HepG2 (cell line): ENCODE data around the gene SIRT7. TPM values are rescaled to one million over a fixed set of nuclear protein-coding genes. Genes with fewer than 3 reads are reported as not detected.
A peak's percentile ranks its signal among the peaks of the same experiment; 100 is the strongest.

Source experiments
- BORCS8-MEF2B ChIP-seq: sonication (generic); formaldehyde crosslinking; IDR thresholded peaks from 2 replicates; pipeline ENCODE4 v1.8.0; 2022; ENCODE audit warnings: mild to moderate bottlenecking, missing genetic modification reagents
- CREM ChIP-seq, 2 experiments: sonication (generic) in 1 of 2; formaldehyde crosslinking in 1 of 2; IDR thresholded peaks; 2 replicates each; pipeline versions ENCODE4 v1.4.0 to v1.6.1; 2016 to 2020; ENCODE audit warnings: antibody characterized with exemption in 1 of 2, mild to moderate bottlenecking in 1 of 2, missing genetic modification reagents in 1 of 2
- FOXP1 ChIP-seq, 2 experiments: fragments of 450-650 bp in 1 of 2; IDR thresholded peaks; 2 replicates each; pipeline ENCODE4 v1.6.1; 2017 to 2018; ENCODE audit warnings: antibody characterized with exemption in 1 of 2
- GABPA ChIP-seq, 2 experiments: IDR thresholded peaks; 2 replicates each; pipeline ENCODE4 v1.6.1; 2011 to 2016; ENCODE audit warnings: low read depth in 2 of 2, low read length in 1 of 2, missing biosample characterization in 1 of 2, missing genetic modification characterization in 1 of 2
- GTF2F1 ChIP-seq: fragments of 150-350 bp; IDR thresholded peaks from 2 replicates; pipeline ENCODE4 v1.6.1; 2014; ENCODE audit warnings: low read length
- HOXA5 ChIP-seq: sonication (generic); formaldehyde crosslinking; IDR thresholded peaks from 2 replicates; pipeline ENCODE4 v1.4.0; 2020; ENCODE audit warnings: missing genetic modification reagents
- LCORL ChIP-seq, 2 experiments: fragments of 450-650 bp in 1 of 2; sonication (generic) in 1 of 2; formaldehyde crosslinking in 1 of 2; IDR thresholded peaks; 2 replicates each; pipeline versions ENCODE4 v1.5.0 to v1.6.1; 2017 to 2020; ENCODE audit warnings: antibody characterized with exemption in 1 of 2, missing genetic modification reagents in 1 of 2
- MIER3 ChIP-seq: IDR thresholded peaks from 2 replicates; pipeline ENCODE4 v1.6.1; 2016; ENCODE audit warnings: missing compliant biosample characterization, borderline replicate concordance
- MTF2 ChIP-seq: sonication (generic); formaldehyde crosslinking; IDR thresholded peaks from 2 replicates; pipeline ENCODE4 v1.5.0; 2020; ENCODE audit warnings: missing genetic modification reagents, borderline replicate concordance
- NFE2L2 ChIP-seq: fragments of 150-350 bp; IDR thresholded peaks from 2 replicates; pipeline ENCODE4 v1.6.1; 2014; ENCODE audit warnings: low read length
- NFIC ChIP-seq: IDR thresholded peaks from 2 replicates; pipeline ENCODE4 v1.6.1; 2012; ENCODE audit warnings: mild to moderate bottlenecking, low read length, inconsistent platforms
- PAX8 ChIP-seq: sonication (generic); formaldehyde crosslinking; IDR thresholded peaks from 2 replicates; pipeline ENCODE4 v1.8.0; 2022; ENCODE audit warnings: mild to moderate bottlenecking, missing genetic modification reagents, borderline replicate concordance
- PHF21A ChIP-seq: sonication (generic); formaldehyde crosslinking; IDR thresholded peaks from 2 replicates; pipeline ENCODE4 v1.5.0; 2020; ENCODE audit warnings: mild to moderate bottlenecking, missing genetic modification reagents
- PRPF4 ChIP-seq: fragments of 200-400 bp; formaldehyde crosslinking; IDR thresholded peaks from 2 replicates; pipeline ENCODE4 v1.6.1; 2016; ENCODE audit warnings: low read length, low read depth; ENCODE audit not compliant: poor library complexity, severe bottlenecking
- SIX4 ChIP-seq: sonication (generic); formaldehyde crosslinking; IDR thresholded peaks from 2 replicates; pipeline ENCODE4 v1.4.0; 2020; ENCODE audit warnings: missing genetic modification reagents
- ZNF121 ChIP-seq: sonication (generic); formaldehyde crosslinking; IDR thresholded peaks from 2 replicates; pipeline ENCODE4 v1.5.0; 2020; ENCODE audit warnings: mild to moderate bottlenecking, missing genetic modification reagents
- ZNF546 ChIP-seq: sonication (generic); formaldehyde crosslinking; conservative IDR thresholded peaks from 2 replicates; pipeline ENCODE4 v1.8.1; 2023; ENCODE audit warnings: mild to moderate bottlenecking, missing genetic modification reagents
- ZNF589 ChIP-seq: sonication (generic); formaldehyde crosslinking; conservative IDR thresholded peaks from 2 replicates; pipeline ENCODE4 v1.8.0; 2022; ENCODE audit warnings: mild to moderate bottlenecking, moderate library complexity, missing genetic modification reagents
- ZNF619 ChIP-seq: sonication (generic); formaldehyde crosslinking; IDR thresholded peaks from 2 replicates; pipeline ENCODE4 v1.4.0; 2020; ENCODE audit warnings: mild to moderate bottlenecking, missing genetic modification reagents
- polyA plus RNA-seq, 8 experiments: library from polyadenylated mRNA; depleted of rRNA in 3 of 8; stranded (reverse) in 7 of 8; unstranded in 1 of 8; fragments of >200 nt; fragmentation: Illumina TruSeq in 4 of 8; extraction: Trizol in 4 of 8; gene quantifications; 2 replicates each; pipeline versions ENCODE4 v1.2.1 to v1.2.3, GENCODE V29; 2011 to 2016; ENCODE audit warnings: low read depth in 4 of 8, missing spikeins in 1 of 8, mixed read lengths in 1 of 8; ENCODE audit not compliant: insufficient read depth in 1 of 8
- total RNA-seq, 5 experiments: library from RNA; depleted of rRNA; stranded (reverse); fragments of >200 nt; fragmentation: Illumina TruSeq; extraction: Trizol; gene quantifications; 2 replicates each; pipeline ENCODE4 v1.2.3, GENCODE V29; 2016; ENCODE audit warnings: low read depth in 1 of 5
- TF ChIP-seq, protein P1 (sequence below), 2 experiments: sonication (generic) in 1 of 2; formaldehyde crosslinking in 1 of 2; IDR thresholded peaks; 2 replicates each; pipeline versions ENCODE4 v1.4.0 to v1.6.1; 2018 to 2020; ENCODE audit warnings: missing genetic modification reagents in 2 of 2, borderline replicate concordance in 1 of 2, low read depth in 1 of 2, mild to moderate bottlenecking in 1 of 2, missing biosample characterization in 1 of 2
- TF ChIP-seq, protein P2 (sequence below): sonication (generic); formaldehyde crosslinking; IDR thresholded peaks from 2 replicates; pipeline ENCODE4 v1.5.0; 2020; ENCODE audit warnings: missing genetic modification reagents
- TF ChIP-seq, protein P3 (sequence below): sonication (generic); formaldehyde crosslinking; IDR thresholded peaks from 2 replicates; pipeline ENCODE4 v1.4.0; 2020; ENCODE audit warnings: missing genetic modification reagents
- TF ChIP-seq, protein P4 (sequence below): sonication (generic); formaldehyde crosslinking; IDR thresholded peaks from 2 replicates; pipeline ENCODE4 v1.4.0; 2020; ENCODE audit warnings: missing genetic modification reagents

Gene SIRT7
- total and polyA plus RNA-seq, 2 of the 13 experiments (the other 11 are each of a cell fraction or from before 2014, with no cell fraction given): 8.3 to 24.8 TPM

DNA sequence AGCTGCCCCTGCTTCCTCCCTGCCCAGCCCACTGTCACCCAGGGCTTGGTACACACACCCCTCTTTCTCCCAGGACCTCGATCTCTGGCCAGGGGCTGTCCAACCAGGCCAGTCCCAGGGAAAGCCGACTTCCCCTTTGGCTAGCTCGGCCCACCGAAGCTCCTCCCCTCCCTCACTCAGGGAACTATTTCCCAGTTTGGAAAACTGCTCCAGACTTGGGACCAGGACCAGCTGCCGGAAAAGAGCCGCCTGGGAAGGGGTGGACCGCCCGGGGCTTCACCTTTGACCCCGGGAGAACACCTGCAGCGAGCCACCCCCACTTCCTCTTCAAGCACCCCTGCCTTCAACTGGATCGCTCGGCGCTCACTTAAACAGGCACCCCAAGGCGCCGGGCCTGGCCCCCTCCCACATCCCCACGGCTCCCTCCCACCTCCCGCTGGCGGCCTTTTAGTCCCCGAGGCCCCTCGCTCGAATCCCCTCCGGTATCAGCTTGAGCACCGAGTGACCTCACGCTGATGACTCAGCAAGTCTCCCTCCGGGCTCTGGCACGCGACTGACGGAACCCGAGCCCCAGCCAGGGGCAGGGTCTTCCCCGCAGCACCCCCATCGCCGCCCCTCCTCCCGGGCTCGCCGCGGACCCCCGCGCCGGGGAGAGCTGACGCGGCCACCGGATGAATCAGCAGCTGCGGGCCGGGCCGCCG, 8.6 kb upstream of the SIRT7 start (continued):
- TF ChIP-seq, protein P1, sequence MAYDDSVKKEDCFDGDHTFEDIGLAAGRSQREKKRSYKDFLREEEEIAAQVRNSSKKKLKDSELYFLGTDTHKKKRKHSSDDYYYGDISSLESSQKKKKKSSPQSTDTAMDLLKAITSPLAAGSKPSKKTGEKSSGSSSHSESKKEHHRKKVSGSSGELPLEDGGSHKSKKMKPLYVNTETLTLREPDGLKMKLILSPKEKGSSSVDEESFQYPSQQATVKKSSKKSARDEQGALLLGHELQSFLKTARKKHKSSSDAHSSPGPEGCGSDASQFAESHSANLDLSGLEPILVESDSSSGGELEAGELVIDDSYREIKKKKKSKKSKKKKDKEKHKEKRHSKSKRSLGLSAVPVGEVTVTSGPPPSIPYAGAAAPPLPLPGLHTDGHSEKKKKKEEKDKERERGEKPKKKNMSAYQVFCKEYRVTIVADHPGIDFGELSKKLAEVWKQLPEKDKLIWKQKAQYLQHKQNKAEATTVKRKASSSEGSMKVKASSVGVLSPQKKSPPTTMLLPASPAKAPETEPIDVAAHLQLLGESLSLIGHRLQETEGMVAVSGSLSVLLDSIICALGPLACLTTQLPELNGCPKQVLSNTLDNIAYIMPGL (CRISPR knock-in tag; IDR thresholded peaks at IDR 0.05; ENCODE audit: borderline replicate concordance in 1 of 2, low read depth in 1 of 2): peak in 1 of 2 experiments; percentile 67; a peak in 1 of 4 replicates
- TF ChIP-seq, protein P2, sequence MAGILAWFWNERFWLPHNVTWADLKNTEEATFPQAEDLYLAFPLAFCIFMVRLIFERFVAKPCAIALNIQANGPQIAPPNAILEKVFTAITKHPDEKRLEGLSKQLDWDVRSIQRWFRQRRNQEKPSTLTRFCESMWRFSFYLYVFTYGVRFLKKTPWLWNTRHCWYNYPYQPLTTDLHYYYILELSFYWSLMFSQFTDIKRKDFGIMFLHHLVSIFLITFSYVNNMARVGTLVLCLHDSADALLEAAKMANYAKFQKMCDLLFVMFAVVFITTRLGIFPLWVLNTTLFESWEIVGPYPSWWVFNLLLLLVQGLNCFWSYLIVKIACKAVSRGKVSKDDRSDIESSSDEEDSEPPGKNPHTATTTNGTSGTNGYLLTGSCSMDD: no peak
- TF ChIP-seq BORCS8-MEF2B (CRISPR knock-in tag) (no peak; the same call in 1 of the 2 replicates), PRPF4 (no peak), NFIC (no peak), ZNF619 (CRISPR knock-in tag) (0 out of 2 replicates have a peak, but pooled peaks have one; percentile 93), ZNF589 (CRISPR knock-in tag) (0 out of 2 replicates have a peak, but pooled peaks have one; percentile 22), NFE2L2 (peak; percentile 90), MTF2 (CRISPR knock-in tag) (no peak), CREM (IDR thresholded peaks at IDR 0.05) (peak; percentile 54; the same call in 1 of the 2 replicates), CREM (CRISPR knock-in tag; IDR thresholded peaks at IDR 0.05) (no peak), MIER3 (CRISPR knock-in tag) (no peak), PHF21A (peak; percentile 94), GABPA (IDR thresholded peaks at IDR 0.05; ENCODE audit: low read depth, low read length) (no peak), GABPA (CRISPR knock-in tag; IDR thresholded peaks at IDR 0.05; ENCODE audit: low read depth) (peak; percentile 75), GTF2F1 (no peak), HOXA5 (peak; percentile 72; the same call in 1 of the 2 replicates), LCORL (IDR thresholded peaks at IDR 0.05) (no peak), LCORL (CRISPR knock-in tag; IDR thresholded peaks at IDR 0.05) (peak; percentile 96), PAX8 (CRISPR knock-in tag) (no peak), ZNF121 (CRISPR knock-in tag) (peak; percentile 81), SIX4 (no peak), ZNF546 (CRISPR knock-in tag) (peak; percentile 50; the same call in 1 of the 2 replicates), FOXP1 (IDR thresholded peaks at IDR 0.05) (no peak), FOXP1 (CRISPR knock-in tag; IDR thresholded peaks at IDR 0.05) (no peak)
- TF ChIP-seq, protein P3, sequence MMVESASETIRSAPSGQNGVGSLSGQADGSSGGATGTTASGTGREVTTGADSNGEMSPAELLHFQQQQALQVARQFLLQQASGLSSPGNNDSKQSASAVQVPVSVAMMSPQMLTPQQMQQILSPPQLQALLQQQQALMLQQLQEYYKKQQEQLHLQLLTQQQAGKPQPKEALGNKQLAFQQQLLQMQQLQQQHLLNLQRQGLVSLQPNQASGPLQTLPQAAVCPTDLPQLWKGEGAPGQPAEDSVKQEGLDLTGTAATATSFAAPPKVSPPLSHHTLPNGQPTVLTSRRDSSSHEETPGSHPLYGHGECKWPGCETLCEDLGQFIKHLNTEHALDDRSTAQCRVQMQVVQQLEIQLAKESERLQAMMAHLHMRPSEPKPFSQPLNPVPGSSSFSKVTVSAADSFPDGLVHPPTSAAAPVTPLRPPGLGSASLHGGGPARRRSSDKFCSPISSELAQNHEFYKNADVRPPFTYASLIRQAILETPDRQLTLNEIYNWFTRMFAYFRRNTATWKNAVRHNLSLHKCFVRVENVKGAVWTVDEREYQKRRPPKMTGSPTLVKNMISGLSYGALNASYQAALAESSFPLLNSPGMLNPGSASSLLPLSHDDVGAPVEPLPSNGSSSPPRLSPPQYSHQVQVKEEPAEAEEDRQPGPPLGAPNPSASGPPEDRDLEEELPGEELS (CRISPR knock-in tag): peak; percentile 8; the same call in 1 of the 2 replicates
- TF ChIP-seq, protein P4, sequence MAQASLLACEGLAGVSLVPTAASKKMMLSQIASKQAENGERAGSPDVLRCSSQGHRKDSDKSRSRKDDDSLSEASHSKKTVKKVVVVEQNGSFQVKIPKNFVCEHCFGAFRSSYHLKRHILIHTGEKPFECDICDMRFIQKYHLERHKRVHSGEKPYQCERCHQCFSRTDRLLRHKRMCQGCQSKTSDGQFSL (CRISPR knock-in tag): 0 out of 2 replicates have a peak, but pooled peaks have one; percentile 27
